ENCODE measurements around the gene ATP6V1G1.

DNA sequence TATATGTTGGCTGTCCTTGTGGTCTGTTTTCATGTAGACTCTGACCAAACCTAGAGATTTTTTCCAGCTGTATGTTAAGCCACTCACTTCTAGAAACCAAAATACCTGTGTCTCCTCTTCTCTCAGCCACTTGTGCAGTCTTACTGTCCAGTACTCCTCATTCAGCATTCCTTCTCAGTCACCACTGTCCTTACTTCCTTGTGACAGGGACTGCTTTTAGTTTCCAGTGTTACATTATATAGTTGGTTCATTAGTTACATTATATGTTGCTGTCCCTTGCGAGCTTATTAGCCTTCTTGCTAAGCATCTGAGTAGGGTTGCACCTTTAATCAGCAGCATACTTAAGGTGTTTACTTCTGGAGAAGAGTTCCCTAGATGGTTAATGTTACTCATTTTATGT lies 4.3 kb downstream of the ATP6V1G1 start:
- TF ChIP-seq, protein P1, sequence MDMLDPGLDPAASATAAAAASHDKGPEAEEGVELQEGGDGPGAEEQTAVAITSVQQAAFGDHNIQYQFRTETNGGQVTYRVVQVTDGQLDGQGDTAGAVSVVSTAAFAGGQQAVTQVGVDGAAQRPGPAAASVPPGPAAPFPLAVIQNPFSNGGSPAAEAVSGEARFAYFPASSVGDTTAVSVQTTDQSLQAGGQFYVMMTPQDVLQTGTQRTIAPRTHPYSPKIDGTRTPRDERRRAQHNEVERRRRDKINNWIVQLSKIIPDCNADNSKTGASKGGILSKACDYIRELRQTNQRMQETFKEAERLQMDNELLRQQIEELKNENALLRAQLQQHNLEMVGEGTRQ (IDR thresholded peaks at IDR 0.05), result no peak
- no peak for TF ChIP-seq POLR2A (IDR thresholded peaks at IDR 0.05; ENCODE audit: low read length)
- TF ChIP-seq, protein P2, sequence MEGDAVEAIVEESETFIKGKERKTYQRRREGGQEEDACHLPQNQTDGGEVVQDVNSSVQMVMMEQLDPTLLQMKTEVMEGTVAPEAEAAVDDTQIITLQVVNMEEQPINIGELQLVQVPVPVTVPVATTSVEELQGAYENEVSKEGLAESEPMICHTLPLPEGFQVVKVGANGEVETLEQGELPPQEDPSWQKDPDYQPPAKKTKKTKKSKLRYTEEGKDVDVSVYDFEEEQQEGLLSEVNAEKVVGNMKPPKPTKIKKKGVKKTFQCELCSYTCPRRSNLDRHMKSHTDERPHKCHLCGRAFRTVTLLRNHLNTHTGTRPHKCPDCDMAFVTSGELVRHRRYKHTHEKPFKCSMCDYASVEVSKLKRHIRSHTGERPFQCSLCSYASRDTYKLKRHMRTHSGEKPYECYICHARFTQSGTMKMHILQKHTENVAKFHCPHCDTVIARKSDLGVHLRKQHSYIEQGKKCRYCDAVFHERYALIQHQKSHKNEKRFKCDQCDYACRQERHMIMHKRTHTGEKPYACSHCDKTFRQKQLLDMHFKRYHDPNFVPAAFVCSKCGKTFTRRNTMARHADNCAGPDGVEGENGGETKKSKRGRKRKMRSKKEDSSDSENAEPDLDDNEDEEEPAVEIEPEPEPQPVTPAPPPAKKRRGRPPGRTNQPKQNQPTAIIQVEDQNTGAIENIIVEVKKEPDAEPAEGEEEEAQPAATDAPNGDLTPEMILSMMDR (IDR thresholded peaks at IDR 0.05), result no peak

All from A549 (cell line).